ENCODE results near the gene SERBP1.

- TF ChIP-seq POLR2A (IDR thresholded peaks at IDR 0.05), result no peak
- no peak for TF ChIP-seq CTCF (IDR thresholded peaks at IDR 0.05)
Observed at GRCh38 chr1:67446893-67447292, 16.7 kb upstream of the SERBP1 start.
